GM12878 (cell line): ENCODE data around the gene CARD9. TPM values are rescaled to one million over a fixed set of nuclear protein-coding genes. Genes with fewer than 3 reads are reported as not detected.

Experiments
- ATAC-seq: fragments of 200-7000 bp; cut with Tn5 transposase; 3 replicates; pipeline ENCODE4 v1.9.1; 2020; ENCODE audit warnings: mild to moderate bottlenecking, moderate library complexity
- BruUV-seq: library from RNA; stranded (reverse); fragments of 400-500 nt; replicated peaks from 2 replicates; lab custom pipeline; 2021; lab: Mats Ljungman, UMichigan
- CTCF ChIA-PET: fragments of 300-600 bp; sonication (Branson Sonifier 250); formaldehyde crosslinking; extraction: SDS; loops from one replicate; lab custom pipeline; 2021; ENCODE audit warnings: inconsistent platforms; lab: Yijun Ruan, JAX
- POLR2A ChIA-PET: fragments of 350-600 bp; formaldehyde crosslinking; extraction: SDS; loops from one replicate; lab custom pipeline; 2021; ENCODE audit warnings: inconsistent platforms; lab: Charles Lee
- RAD21 ChIA-PET: fragments of 300-600 bp; sonication (Branson Sonifier 250); formaldehyde crosslinking; loops from one replicate; lab custom pipeline; 2023; ENCODE audit warnings: antibody characterized with exemption; ENCODE audit not compliant: unreplicated experiment; lab: Charles Lee
- SMC1A ChIA-PET: fragments of 300-600 bp; sonication (Branson Sonifier 250); formaldehyde crosslinking; loops from one replicate; lab custom pipeline; 2023; ENCODE audit not compliant: unreplicated experiment, uncharacterized antibody; lab: Charles Lee
- DNase-seq: peaks from one replicate; pipeline ENCODE4 v3.0.0-alpha.2; 2011; ENCODE audit warnings: low read depth, low spot score
- FAIRE-seq: peaks from 3 replicates; lab custom pipeline; 2011; peaks lifted over from hg19 to GRCh38; lab: Jason Lieb, UNC
- H2AFZ ChIP-seq: 2 replicates; pipeline ENCODE4 v1.6.0; 2011; ENCODE audit warnings: low read depth, low read length, control low read depth; ENCODE audit not compliant: control insufficient read depth
- H3K27ac ChIP-seq: 2 replicates; pipeline ENCODE4 v1.5.1; 2011; ENCODE audit warnings: control low read depth; ENCODE audit not compliant: control insufficient read depth, insufficient read depth
- H3K27me3 ChIP-seq, 2 experiments: replicated peaks in 1 of 2; 2 replicates each; pipeline versions ENCODE4 v1.6.0 to v1.6.1; 2011; ENCODE audit warnings: low read length in 1 of 2; ENCODE audit not compliant: control insufficient read depth in 2 of 2, insufficient read depth in 2 of 2
- H3K36me3 ChIP-seq, 2 experiments: 2 replicates each; pipeline ENCODE4 v1.5.1; 2011; ENCODE audit warnings: low read length in 1 of 2; ENCODE audit not compliant: control insufficient read depth in 2 of 2, insufficient read depth in 2 of 2
- H3K4me1 ChIP-seq: 2 replicates; pipeline ENCODE4 v1.6.1; 2011; ENCODE audit warnings: mild to moderate bottlenecking, low read length, moderate library complexity, mixed read lengths; ENCODE audit not compliant: control insufficient read depth, insufficient read depth
- H3K4me2 ChIP-seq: 2 replicates; pipeline ENCODE4 v1.6.0; 2011; ENCODE audit warnings: control low read depth; ENCODE audit not compliant: control insufficient read depth, insufficient read depth
- H3K4me3 ChIP-seq: fragments of 200-600 bp; sonication (generic); 2 replicates; pipeline ENCODE4 v1.5.1; 2016
- H3K79me2 ChIP-seq: 2 replicates; pipeline ENCODE4 v1.6.0; 2011; ENCODE audit warnings: low read length; ENCODE audit not compliant: control insufficient read depth, insufficient read depth
- H3K9ac ChIP-seq: 2 replicates; pipeline ENCODE4 v1.8.0; 2011; ENCODE audit warnings: low read length, control low read depth, mixed read lengths; ENCODE audit not compliant: control insufficient read depth, insufficient read depth
- H3K9me3 ChIP-seq: replicated peaks from 3 replicates; pipeline ENCODE4 v1.5.1; 2011; ENCODE audit warnings: mild to moderate bottlenecking, low read length; ENCODE audit not compliant: control insufficient read depth, insufficient read depth
- H4K20me1 ChIP-seq: 2 replicates; pipeline ENCODE4 v1.6.0; 2011; ENCODE audit not compliant: control insufficient read depth, insufficient read depth
- CBX5 ChIP-seq: sonication (generic); IDR thresholded peaks from 2 replicates; pipeline ENCODE4 v1.6.1; 2016; ENCODE audit warnings: low read depth, moderate library complexity, mild to moderate bottlenecking, inconsistent platforms
- IRF5 ChIP-seq: fragments of 450-650 bp; IDR thresholded peaks from 2 replicates; pipeline ENCODE4 v1.6.1; 2017; ENCODE audit warnings: borderline replicate concordance
- NR2C2 ChIP-seq: IDR thresholded peaks from 2 replicates; pipeline ENCODE4 v1.6.1; 2011; ENCODE audit warnings: borderline replicate concordance, low read depth; ENCODE audit not compliant: control insufficient read depth, insufficient read length
- POLR2AphosphoS2 ChIP-seq: IDR thresholded peaks from 2 replicates; pipeline ENCODE4 v1.6.1; 2011; ENCODE audit warnings: low read depth, mild to moderate bottlenecking, low read length, improper control_type of control experiment, moderate library complexity
- SPI1 ChIP-seq: IDR thresholded peaks from 2 replicates; pipeline ENCODE4 v1.6.1; 2011; ENCODE audit warnings: low read depth, mild to moderate bottlenecking, low read length, moderate library complexity, borderline replicate concordance; ENCODE audit not compliant: insufficient read depth
- ZNF207 ChIP-seq: fragments of 450-650 bp; IDR thresholded peaks from 2 replicates; pipeline ENCODE4 v1.6.1; 2014; ENCODE audit warnings: antibody characterized with exemption, mild to moderate bottlenecking, borderline replicate concordance
- WGBS: methylation state at CpG from one replicate; pipeline ENCODE4 v1.1.6; 2016; ENCODE audit warnings: low lambda C conversion rate; ENCODE audit not compliant: insufficient replicate concordance, insufficient coverage; ENCODE audit errors: missing lambda C conversion rate; 5-methylcytosine and 5-hydroxymethylcytosine counted together
- in situ Hi-C: fragments of 300-500 bp; cut with MboI; formaldehyde crosslinking; loops from 9 replicates; pipeline ENCODE4 v1.14.3; 2018; ENCODE audit warnings: mixed read lengths
- intact Hi-C: fragments of 100-400 bp; cut with micrococcal nuclease; formaldehyde crosslinking; loops from one replicate; pipeline ENCODE4 v1.14.2; 2022; ENCODE audit not compliant: unreplicated experiment
- polyA plus RNA-seq, 11 experiments: library from polyadenylated mRNA; depleted of rRNA in 4 of 11; unstranded in 6 of 11; stranded (reverse) in 5 of 11; fragments of >200 nt; fragmentation: Nextera tagmentation in 4 of 11; fragmentation: Illumina TruSeq in 1 of 11; extraction: Ambion mirVana in 4 of 11; extraction: Trizol in 1 of 11; gene quantifications; 1 replicate in 1 of 11; 2 replicates in 10 of 11; pipeline versions ENCODE4 v1.2.1 to v1.2.3, GENCODE V29; 2011 to 2016; ENCODE audit warnings: inconsistent platforms in 2 of 11, missing spikeins in 2 of 11, low read depth in 1 of 11
- total RNA-seq, 4 experiments: library from RNA; depleted of rRNA in 3 of 4; stranded (reverse); fragments of >200 nt in 3 of 4; fragmentation: Illumina TruSeq in 1 of 4; extraction: Trizol in 1 of 4; gene quantifications; 2 replicates each; pipeline versions ENCODE4 v1.2.1 to v1.2.3, GENCODE V29; 2013 to 2021

Gene CARD9
- total and polyA plus RNA-seq, 10 of the 15 experiments (the other 5 are each of a cell fraction or from before 2014, with no cell fraction given): 0.11 to 4.9 (median 1.8) TPM; not detected in 1

- TF ChIP-seq ZNF207: 0 out of 2 replicates have a peak, but pooled peaks have one; percentile 10
- no peak for TF ChIP-seq NR2C2
- no peak for TF ChIP-seq POLR2AphosphoS2
- no peak for TF ChIP-seq SPI1
- TF ChIP-seq IRF5: no peak
- TF ChIP-seq CBX5: 0 out of 2 replicates have a peak, but pooled peaks have one; percentile 5
- ChIA-PET RAD21 (interaction anchor here (1.2 to 1.6 kb wide), 4 partner anchors 8 to 51 kb away, joined by 4 to 8 read pairs (median 6); no protein-coding TSS in a partner anchor), SMC1A (interaction anchor here (1.3 kb wide), 1 partner anchor 194 kb away, joined by 3 read pairs; no protein-coding TSS in a partner anchor), CTCF (interaction anchor here (1.2 to 1.6 kb wide), 5 partner anchors 9 to 79 kb away, joined by 3 to 10 read pairs (median 5); no protein-coding TSS in a partner anchor), POLR2A (interaction anchor here (1.2 kb wide), 1 partner anchor 40 kb away, joined by 10 read pairs; no protein-coding TSS in a partner anchor)
- peak overlapping the region; percentile 60; the same call in 1 of the 2 replicates for H2AFZ ChIP-seq
- DNase-seq: no peak
- BruUV-seq: TSS peak; percentile 82
- H3K36me3 ChIP-seq: no peaks in the 10 kb centered on the region
- peak overlapping the region; percentile 62 for H3K4me2 ChIP-seq
- no peak overlapping the region for H3K9ac ChIP-seq
- no peaks in the 10 kb centered on the region for H3K27me3 ChIP-seq
- WGBS: 62% methylated on average over 30 of the region's 54 CpGs
- FAIRE-seq: no peak
- H3K27ac ChIP-seq: no peak overlapping the region
- no peaks in the 10 kb centered on the region; the same call in 2 of the 3 replicates for H3K9me3 ChIP-seq
- ATAC-seq: no peak
- H3K4me1 ChIP-seq: peaks cover 10% of the 10 kb centered on the region
- in situ Hi-C loops (no loop called here), intact Hi-C loops (no loop called here)
- H3K4me3 ChIP-seq: peak overlapping the region; percentile 42; the same call in 1 of the 2 replicates
- no peaks in the 10 kb centered on the region for H4K20me1 ChIP-seq
- no peaks in the 10 kb centered on the region for H3K79me2 ChIP-seq
Measured at GRCh38 chr9:136363949-136364748, 9.3 kb downstream of the CARD9 start.
